GM04504 (cell line): Measurements from ENCODE around the gene ZNF410.
"Not testable (repeated sequence)": the region's sequence is repeated elsewhere in the genome, so short reads cannot be mapped to it uniquely, and the experiment has no call there.

ENCODE experiments used
- DNase-seq: peaks from one replicate; pipeline ENCODE4 v3.0.0-alpha.2; 2012; ENCODE audit warnings: low read depth

ZNF410 gene

DNA sequence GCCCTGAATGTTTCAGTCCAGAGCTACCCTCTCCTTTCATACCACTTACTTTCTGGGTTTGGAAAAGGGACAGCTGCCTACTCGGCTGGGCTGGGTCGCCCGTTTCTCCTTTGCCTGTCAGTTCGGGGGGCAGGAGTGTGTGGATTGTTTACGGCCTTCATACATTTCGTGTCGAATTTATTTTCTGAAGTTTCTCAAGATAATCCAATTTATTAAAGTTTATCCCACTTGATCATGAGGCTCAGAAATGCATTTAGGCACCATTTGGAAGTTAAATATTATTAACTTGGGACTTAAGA is 608 bp downstream of the ZNF410 start:
- no peak for DNase-seq

DNA sequence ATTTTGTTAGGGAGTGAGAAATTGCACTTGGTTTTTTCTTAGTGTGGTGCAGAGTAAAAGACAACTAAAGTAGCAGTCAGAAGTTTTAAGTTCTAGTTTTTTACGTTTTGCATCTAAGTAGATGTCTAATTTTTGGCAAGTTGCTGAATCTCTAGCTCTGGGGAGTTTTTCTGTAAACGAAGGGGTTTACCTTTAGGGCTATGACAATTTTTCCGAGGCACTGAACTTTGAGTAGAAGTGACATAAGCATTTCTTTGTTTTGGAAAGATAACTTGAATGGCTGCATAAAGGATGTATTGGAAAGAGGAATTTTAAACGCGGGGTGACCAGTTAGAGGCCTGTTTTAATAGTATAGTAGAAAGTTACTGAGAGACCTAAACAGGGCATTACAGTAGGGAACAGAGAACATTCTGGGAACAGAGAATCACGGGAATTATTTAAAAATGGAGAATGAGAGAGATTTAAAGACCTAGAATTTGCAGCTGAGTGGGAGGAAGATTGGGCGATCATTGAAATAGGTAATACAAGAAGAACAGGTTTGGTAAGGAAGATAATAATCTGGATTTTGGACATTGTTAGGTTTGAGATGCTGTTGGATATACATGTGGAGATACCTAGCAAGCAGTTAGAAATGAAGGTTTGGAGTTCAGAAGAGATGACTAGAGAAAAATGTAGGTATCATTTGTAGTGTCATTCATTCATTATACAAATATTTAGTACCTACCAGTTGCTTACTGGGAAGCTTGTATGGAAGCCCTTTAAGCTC is 1.2 kb downstream of the ZNF410 start:
- DNase-seq, result no peak

DNA sequence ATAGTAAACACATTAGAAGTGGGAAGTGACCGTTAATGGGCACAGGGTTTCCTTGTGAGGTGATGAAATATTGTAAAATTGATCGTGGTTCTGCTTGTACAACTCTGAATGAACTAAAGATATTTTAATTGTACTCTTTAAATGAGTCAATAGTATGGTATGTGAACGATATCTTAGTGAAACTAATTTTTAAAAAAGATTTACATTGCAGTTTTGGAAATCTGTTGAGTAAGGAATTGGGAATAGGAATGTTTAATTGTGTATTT is 1.7 kb downstream of the ZNF410 start:
- no peak for DNase-seq

DNA sequence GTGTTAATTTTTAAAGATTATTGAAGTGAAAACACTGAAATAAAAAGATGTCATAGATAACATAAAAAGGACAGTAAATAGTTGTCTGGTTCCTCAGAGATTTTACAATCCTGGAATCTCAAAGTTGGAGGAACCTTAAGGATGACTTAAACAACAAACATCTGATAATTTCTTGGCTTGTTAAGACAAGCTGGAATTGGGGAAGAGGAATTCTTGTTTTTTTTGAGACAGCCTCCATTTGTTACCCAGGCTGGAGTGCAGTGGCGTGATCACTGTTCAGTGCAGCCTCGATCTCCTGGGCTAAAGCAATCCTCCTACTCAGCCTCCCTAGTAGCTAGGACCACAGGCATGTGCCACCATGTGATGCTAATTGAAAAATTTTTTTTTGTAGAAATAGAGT is 2.3 kb downstream of the ZNF410 start:
- peak; percentile 36 for DNase-seq

DNA sequence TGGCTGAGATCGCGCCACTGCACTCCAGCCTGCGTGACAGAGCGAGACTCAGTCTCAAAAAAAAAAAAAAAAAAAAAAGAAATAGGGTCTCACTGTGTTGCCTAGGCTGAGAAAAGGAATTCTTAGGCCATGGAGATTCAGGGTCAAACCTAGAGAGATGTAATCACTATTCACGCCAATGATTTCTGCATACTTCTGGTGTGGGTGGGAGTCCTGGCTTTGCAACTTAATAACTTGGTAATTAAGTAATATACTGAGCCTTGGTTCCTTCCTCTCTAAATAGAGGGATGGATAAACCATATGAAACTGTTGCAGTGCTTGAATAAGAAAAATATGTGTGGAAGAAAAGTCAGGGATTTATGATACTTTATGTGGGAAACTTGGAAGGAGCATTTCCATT is 2.7 kb downstream of the ZNF410 start:
- no peak for DNase-seq

DNA sequence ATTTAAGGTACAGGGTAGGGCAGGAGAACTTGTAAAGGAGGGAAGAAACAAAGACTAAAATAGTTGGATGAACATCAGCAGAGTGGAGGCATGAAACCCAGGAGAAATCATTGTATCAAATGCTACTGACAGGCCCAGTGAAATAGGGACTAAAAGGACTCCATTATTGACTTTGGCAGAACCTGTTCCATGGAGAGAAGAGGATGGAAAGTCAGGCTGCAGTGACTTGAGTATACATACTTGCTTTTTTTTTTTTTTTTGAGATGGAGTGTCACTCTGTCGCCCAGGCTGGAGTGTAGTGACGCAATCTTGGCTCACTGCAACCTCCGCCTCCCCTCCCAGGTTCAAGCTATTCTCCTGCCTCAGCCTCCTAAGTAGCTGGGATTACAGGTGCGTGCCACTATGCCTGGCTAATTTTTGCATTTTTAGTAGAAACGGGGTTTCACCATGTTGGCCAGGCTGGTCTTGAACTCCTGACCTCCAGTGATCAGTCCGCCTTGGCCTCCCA is 7.6 kb downstream of the ZNF410 start:
- not testable (repeated sequence) for DNase-seq

DNA sequence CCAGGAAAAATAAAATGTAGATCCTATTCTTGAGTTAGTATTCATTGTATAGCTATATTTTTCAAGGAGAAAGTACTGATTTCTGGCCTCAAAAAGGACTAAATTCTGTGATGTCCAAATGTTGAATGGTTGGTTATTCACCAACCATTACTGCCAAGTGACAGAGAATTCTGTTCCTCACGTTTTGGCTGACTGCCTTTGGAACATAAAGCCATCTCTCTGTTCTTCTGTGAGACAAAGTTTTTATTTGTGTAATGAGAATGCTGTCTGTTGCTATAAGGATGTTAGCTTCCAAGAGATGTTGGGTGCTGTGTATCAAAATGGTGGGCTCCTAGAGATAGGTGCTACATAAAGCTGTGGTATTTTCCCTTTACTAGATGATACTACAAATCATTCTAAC is 9.3 kb downstream of the ZNF410 start:
- DNase-seq, result no peak

DNA sequence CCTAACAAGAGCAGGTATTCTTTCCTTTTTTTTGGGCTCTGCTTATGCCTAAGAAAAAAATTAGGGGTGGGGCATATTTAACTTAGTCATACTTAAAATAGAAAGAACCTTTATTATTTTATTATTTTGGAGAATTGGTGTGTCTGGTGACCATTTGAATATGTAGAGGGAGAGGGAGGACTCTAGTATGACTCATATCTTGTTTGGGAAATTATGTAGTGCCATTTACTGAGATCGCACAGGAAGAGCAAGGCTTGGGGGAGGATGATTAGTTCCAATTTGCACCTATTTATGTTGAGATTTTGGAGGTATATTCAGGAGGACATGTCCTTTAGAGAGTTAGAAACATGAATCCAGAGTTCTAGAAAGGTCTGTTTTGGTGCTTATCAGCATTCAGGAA is 9.9 kb downstream of the ZNF410 start:
- no peak for DNase-seq

DNA sequence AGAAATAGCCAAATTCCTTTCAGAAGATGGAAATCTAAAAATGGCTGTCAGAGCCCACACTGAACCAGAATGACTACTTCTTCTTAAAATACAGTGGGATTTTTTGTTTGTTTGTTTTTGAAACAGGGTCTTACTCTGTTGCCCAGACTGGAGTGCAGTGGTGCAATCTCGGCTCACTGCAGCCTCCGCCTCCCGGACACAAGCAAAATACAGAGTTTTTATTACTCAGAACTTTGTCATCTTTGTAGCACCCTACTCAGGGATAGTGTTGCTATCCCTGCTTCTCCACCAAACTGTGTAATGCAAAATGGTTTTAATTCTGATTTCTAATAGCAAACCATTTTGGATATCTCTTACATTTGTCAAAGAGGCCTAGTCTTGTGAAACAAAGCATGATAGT is 16.4 kb downstream of the ZNF410 start:
- DNase-seq, result no peak

DNA sequence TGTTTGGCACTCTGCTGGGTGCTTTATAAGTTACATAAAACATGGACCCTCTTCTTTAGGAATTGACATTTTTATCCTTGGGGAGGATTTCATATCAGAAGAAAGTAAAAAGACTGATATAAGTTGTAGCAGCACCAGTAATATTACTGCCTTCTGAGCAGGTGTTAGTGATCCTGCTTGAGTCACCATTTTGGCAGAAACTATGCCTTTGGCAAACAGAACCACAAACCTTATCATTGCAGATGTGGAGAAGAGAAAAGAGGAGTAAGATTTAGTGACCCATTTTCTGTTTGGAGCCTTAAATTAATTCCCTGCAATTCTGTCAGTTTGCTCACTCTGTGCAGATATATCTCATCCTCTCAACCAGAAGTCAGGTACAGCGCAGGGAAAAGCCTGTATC is 23.0 kb downstream of the ZNF410 start:
- no peak for DNase-seq

DNA sequence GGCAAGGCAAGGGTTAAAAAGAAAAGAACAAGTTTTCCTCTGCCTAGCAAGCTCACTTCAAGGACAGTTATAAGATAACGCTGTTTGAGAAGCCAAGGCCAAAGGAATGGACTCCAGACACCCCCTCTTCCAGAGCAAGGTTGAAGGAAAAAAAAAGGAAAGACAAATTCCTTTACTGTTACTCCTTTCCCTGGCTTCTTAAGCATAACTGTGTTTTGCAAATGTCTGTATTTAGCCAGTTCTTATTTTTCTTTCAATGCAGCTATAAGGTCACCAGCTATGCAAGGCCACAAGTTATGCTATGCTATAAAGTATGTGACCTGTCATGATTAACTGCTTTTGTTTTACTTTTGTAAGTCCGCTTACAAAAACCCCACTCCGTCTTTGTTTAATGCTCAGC is 26.6 kb downstream of the ZNF410 start:
- DNase-seq, result no peak

DNA sequence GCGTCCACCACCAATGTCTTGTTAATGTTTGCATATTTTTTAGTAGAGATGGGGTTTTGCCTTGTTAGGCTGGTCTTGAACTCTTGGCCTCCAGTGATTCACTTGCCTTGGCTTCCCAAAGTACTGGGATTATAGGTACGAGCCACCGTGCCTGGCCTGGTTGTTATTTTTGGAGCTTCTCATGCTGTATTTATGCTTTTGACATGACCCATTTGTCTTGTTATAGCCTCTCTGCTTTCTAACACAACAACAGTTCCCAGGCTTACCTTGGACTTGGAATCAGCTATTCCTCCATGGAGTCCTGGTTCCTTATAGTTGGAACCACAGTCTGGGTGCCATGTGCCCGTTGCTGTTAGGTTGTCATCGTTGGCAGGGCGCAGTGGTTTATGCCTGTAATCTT is 29.7 kb downstream of the ZNF410 start:
- no peak for DNase-seq

DNA sequence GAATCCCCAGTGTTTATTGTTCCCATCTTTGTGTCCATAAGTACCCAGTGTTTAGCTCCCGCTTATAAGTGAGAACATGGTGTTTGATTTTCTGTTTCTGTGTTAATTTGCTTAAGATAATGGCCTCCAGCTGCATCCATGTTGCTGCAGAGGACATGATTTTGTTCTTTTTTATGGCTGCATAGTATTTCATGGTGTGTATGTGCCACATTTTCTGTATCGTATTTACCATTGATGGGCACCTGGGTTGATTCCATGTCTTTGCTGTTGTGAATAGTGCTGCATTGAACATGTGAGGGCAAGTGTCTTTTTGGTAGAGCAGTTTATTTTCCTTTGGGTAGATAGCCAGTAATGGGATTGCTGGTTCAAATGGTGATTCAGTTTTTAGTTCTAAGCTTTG is 32.8 kb downstream of the ZNF410 start:
- not testable (repeated sequence) for DNase-seq

DNA sequence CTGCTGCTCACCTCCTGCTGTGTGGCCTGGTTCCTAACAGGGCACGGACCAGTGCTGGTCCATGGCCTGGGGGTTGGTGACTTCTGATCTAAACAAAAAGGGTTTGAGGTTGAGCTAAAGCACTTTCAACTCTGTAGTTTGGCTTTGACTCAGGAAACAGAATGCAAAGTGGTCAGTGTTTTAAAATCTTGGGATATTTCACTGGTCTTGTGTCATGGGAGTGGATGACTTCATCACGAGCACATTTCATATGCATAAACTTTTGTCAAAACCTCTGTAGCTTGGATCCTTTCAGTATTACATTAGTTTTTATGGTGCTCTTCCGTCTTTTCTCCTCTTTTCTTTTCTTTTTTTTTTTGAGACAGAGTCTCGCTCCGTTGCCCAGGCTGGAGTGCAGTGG is 37.7 kb downstream of the ZNF410 start:
- no peak for DNase-seq

DNA sequence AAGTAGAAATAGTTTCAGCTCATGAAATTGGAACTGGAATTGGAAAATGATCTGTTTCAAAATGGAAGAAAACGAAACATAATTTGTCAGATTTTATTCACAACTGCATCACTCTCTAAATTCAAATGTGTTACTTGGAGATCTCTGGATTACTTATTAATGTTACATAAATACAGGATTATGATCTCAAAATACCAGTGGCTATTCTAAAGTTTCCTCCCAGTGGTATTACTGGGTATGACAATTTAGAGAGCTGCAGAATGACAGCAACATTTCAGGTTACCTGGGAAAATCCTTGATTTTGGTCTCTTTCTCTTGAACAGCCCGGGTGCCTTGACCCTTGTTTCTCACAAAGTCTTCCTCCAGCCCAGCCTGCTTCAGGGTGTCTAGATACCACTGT is 49.0 kb downstream of the ZNF410 start:
- DNase-seq, result no peak

DNA sequence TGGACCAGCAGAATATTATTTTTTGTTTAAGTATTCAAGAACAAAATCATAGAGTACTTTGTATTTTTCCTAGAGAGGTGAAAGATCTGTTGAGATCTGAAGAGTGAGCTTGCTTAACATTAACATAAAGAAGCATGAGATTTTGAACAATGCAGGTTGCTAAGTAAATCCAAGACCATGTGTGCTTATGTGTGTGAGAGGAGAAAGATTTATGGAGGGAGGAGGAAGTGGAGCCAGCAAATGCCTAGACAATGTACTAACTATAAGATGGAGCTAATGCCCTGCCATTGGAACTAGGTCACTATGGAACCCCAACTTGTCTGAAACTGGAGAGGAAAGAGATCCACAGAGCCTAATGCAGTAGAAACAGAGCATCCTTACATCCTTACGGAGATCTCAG is 49.9 kb downstream of the ZNF410 start:
- no peak for DNase-seq

DNA sequence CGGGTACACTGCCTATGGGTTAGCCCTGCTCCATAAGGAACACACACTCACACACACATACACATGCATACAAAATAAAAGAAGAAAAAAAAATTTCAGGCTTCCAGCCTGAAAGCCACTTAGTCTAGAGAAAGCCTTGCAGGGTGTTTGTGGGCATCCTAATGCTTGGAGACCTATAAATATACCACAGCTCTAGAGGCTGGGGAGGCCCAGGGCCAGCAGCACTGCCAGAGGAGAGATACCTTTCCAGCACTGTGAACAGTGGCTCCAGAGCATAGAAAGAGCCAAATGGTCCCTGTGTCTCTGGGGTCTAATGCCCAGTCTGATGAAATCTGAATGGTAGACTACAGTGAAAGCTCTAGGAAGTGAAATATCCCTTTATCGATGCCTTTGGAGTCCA is 50.4 kb downstream of the ZNF410 start:
- no peak for DNase-seq

DNA sequence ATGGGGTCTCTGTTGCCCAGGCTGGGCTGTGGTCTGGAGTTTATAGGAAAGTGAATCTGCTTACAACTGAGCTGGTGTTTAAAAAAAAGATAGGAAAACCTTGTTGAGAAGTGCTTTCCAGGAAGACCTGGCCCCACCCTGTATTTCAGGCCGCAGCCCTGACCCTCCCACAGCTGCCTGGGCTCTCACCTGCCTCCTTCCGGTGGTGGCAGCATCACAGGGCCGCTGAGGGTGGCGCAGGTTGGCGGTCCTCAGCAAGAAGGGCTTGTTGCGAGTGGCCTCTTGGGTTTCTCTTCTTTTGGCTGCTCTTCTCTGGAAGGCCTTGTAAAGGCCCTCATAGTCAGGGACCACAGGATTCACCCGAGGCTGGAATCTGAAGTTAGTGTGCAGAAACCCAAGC is 55.5 kb downstream of the ZNF410 start:
- no peak for DNase-seq

DNA sequence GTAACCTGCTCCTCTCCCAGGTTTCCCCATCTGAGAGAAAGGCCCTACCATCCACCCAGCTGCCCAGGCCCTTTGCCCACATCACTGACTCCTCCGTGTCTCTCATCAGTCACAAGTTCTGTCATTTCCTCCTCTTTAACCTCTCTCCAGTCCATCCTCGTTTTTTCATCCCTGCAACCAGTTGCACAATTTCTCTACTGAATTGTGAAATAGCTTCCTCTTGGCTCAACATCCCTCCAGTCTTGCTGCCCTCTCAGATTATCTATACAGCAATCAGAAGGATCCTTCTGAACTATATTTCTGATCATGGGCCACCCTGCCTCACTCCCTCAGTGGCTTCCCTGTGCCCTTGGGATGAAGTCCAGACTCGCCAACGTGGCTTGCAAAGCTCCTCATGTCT is 56.4 kb downstream of the ZNF410 start:
- DNase-seq, result peak; percentile 67

DNA sequence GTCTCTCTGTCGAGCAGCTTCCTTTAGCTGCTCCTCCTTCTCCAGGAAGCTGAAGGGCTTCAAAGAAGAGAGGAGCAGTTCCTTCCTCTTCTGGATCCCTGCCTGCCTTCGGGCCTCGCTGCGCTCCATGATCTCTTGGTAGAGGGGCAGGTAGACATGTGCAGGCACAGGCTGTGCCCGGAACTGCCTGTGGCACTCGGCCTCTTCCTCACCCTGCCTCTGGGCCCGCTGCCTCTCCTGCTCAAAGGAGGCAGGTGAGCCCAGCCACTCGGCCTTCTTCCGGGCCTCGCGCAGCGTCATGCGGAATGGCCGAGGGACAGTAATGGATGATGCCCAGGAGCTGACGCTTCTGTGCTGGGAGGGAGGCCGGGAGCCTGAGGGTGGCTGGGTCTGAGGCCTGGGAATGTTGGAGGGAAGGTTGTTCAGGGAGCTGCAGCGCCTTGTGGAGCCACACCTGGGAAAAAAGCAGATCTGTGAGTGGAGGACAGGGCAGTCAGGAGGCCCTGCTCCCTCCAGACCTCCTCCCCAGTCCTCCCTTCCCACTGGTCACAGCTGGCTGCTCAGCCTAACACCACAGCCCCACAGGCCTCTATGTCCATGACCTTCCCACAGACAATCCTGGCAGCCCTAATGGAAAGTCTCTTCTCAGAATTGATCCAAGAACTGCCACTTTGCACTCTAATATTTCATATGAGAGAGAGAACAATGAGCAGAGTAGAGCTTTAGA is 57.9 kb downstream of the ZNF410 start:
- no peak for DNase-seq

DNA sequence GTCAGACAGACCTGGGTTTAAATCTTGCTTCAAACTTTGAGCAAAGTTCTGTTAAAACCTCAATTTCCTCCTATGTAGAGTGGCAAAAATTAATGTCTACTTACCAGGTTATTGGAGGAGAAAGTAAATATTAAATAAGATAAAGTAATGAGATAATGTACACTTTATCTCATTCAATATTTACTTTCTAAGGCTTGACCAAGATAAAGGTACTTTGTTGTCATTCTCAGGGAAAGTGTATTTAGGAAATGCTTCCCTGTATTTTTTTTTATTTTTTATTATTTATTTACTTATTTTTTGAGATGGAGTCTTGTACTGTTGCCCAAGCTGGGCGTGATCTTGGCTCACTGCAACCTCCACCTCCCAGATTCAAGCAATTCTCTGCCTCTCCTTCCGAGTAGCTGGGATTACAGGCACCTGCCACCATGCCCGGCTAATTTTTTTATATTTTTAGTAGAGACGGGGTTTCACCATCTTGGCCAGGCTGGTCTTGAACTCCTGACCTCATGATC is 58.6 kb downstream of the ZNF410 start:
- DNase-seq, result no peak

DNA sequence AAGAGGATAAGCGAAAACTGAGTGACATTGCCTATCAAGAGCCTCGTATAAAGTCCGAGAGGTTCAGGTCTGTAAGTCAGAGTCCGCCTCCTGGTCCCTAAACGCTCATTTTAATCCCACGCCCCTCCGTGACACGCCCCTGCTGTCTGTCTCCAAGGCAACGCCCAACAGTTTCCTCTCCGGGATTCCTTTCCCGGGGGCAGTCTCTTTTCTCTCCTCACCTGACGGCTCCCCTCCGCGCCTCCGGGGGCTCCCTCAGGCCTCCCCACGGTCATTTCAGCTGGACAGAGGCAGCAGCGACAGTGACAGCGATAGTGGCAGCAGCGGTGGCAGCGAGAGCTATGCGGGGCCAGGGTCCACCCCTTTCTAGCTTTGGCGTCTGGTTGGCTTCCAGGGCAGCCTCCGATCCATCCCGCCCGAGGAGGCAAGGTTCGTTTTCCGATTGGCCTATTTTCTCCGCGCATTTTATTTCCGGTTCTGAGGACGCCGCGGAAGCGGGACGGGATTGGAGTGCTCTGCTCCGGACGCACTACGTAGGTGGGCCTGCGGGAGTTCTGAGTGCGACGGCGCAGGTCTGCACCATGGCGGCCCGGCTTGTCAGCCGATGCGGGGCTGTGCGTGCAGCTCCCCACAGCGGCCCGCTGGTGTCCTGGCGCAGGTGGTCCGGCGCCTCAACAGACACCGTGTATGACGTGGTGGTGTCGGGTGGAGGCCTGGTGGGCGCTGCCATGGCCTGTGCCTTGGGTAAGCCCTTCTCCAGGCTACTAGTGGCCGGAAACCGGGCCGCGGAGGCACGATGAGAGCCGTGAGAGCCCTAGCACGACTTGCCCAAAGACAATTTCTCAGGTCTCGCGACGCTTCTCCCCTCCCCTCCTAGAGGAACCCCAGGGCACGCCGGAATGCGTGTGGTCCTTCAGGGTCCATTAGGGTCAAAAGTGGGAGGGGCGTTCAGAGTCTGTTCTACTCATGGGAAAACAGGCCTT is 63.4 kb downstream of the ZNF410 start, which contains the start of the genes COQ6 and FAM161B:
Gene COQ6 (plus strand): TSS at position 551 of the 983 bp plus-strand sequence. CDS start 31 bp downstream, at position 582.
Gene FAM161B (minus strand): TSS at position 343 of the 983 bp plus-strand sequence. CDS start 68 bp downstream, at position 275.
- peak; percentile 95 for DNase-seq
